Progenitor cell of endocrine pancreas (in vitro differentiated cells): ENCODE data around the gene MICALL1. TPM values are rescaled to one million over a fixed set of nuclear protein-coding genes. Genes with fewer than 3 reads are reported as not detected.
A peak's percentile ranks its signal among the peaks of the same experiment; 100 is the strongest.

Source experiments
- DNase-seq: peaks from one replicate; pipeline ENCODE4 v3.0.0; 2021; ENCODE audit warnings: low spot score; ENCODE audit not compliant: unreplicated experiment
- H3K27ac Mint-ChIP-seq: 2 replicates; pipeline ENCODE4 v1.8.0; 2021; ENCODE audit warnings: mild to moderate bottlenecking, moderate library complexity, mixed read lengths
- H3K27me3 Mint-ChIP-seq: 2 replicates; pipeline ENCODE4 v1.8.0; 2021; ENCODE audit warnings: mixed read lengths
- H3K36me3 Mint-ChIP-seq: 2 replicates; pipeline ENCODE4 v1.8.0; 2022; ENCODE audit warnings: mixed read lengths; ENCODE audit not compliant: insufficient read depth
- H3K4me1 Mint-ChIP-seq: 2 replicates; pipeline ENCODE4 v1.8.0; 2021; ENCODE audit warnings: low read depth, mixed read lengths
- H3K4me3 Mint-ChIP-seq: 2 replicates; pipeline ENCODE4 v1.8.0; 2021; ENCODE audit warnings: low read depth, mild to moderate bottlenecking, moderate library complexity, mixed read lengths
- H3K9me3 Mint-ChIP-seq: 2 replicates; pipeline ENCODE4 v1.8.0; 2021; ENCODE audit warnings: low read depth, mixed read lengths
- long read RNA-seq: library from polyadenylated mRNA; unstranded; transcript quantifications from one replicate; pipeline ENCODE4 v2.0.0, GENCODE V29; 2020
- total RNA-seq: library from RNA; stranded (reverse); gene quantifications from 2 replicates; pipeline ENCODE4 v1.2.1, GENCODE V29; 2021
- TF ChIP-seq, protein P1 (sequence below): fragments of 200-600 bp; sonication (generic); IDR thresholded peaks from one replicate; pipeline ENCODE4 v1.5.0; 2021; ENCODE audit warnings: antibody characterized with exemption, mild to moderate bottlenecking; ENCODE audit not compliant: unreplicated experiment

Gene MICALL1, protein sequence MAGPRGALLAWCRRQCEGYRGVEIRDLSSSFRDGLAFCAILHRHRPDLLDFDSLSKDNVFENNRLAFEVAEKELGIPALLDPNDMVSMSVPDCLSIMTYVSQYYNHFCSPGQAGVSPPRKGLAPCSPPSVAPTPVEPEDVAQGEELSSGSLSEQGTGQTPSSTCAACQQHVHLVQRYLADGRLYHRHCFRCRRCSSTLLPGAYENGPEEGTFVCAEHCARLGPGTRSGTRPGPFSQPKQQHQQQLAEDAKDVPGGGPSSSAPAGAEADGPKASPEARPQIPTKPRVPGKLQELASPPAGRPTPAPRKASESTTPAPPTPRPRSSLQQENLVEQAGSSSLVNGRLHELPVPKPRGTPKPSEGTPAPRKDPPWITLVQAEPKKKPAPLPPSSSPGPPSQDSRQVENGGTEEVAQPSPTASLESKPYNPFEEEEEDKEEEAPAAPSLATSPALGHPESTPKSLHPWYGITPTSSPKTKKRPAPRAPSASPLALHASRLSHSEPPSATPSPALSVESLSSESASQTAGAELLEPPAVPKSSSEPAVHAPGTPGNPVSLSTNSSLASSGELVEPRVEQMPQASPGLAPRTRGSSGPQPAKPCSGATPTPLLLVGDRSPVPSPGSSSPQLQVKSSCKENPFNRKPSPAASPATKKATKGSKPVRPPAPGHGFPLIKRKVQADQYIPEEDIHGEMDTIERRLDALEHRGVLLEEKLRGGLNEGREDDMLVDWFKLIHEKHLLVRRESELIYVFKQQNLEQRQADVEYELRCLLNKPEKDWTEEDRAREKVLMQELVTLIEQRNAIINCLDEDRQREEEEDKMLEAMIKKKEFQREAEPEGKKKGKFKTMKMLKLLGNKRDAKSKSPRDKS
- 42.8 and 43.2 TPM in 2 replicates for total RNA-seq
- long read RNA-seq, partial matches to known transcripts = 10 of 10 reads
- long read RNA-seq, other reads (novel, unspliced or antisense) = 0 of 10 reads

DNA sequence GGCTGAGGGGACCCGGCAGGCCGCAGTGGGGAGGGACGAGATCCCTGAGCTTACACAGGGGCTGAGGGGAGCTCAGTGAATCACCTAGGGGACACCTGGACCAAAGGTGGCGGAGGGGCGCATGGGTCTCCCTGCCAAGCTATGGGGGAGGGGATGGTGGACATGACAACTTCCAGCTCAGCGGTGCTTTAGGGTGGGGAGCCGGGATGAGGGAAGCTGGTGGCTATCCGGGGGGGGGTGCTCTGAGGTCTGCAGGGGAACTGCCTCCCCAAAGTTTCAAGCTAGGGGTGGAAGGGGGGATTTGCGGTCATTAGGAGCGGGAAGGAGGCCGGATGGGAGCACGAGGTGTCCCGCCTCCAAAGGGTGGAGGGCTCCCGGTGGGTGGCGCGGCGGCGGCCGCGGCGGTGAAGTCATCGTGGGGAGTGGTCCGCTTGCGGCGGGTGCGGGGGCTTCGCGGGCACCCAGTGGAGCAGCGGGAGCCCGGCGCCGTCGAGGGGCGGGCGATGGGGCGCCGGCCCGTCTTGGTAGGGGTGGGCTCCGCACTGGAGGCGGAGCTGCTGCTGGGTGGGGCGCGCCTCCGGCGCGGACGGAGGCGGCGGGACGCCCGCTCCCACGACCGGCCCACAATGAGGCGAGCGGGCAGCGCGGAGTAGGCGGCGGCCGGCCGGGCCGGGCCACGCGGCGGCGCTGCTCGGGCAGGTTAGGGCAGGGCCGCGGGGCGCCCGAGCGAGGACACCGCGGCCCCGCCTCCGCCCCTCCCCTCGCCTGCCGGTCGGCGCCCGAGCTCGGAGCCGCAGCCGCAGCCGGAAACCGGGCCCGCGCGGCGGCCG lies at the start of gene MICALL1:
MICALL1 (plus strand) TSS at position 764 of the 830 bp plus-strand sequence. CDS start 126 bp downstream, outside the sequence.
- TF ChIP-seq, protein P1, sequence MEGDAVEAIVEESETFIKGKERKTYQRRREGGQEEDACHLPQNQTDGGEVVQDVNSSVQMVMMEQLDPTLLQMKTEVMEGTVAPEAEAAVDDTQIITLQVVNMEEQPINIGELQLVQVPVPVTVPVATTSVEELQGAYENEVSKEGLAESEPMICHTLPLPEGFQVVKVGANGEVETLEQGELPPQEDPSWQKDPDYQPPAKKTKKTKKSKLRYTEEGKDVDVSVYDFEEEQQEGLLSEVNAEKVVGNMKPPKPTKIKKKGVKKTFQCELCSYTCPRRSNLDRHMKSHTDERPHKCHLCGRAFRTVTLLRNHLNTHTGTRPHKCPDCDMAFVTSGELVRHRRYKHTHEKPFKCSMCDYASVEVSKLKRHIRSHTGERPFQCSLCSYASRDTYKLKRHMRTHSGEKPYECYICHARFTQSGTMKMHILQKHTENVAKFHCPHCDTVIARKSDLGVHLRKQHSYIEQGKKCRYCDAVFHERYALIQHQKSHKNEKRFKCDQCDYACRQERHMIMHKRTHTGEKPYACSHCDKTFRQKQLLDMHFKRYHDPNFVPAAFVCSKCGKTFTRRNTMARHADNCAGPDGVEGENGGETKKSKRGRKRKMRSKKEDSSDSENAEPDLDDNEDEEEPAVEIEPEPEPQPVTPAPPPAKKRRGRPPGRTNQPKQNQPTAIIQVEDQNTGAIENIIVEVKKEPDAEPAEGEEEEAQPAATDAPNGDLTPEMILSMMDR = no peak
- H3K4me1 Mint-ChIP-seq = peaks cover 12% of the 10 kb centered on the region
- H3K4me3 Mint-ChIP-seq = peak within 1 kb of the TSS; percentile 82
- H3K9me3 Mint-ChIP-seq = no peaks in the 10 kb centered on the region
- peak within 1 kb of the TSS; percentile 93 for H3K27ac Mint-ChIP-seq
- DNase-seq = peak; percentile 62
- H3K36me3 Mint-ChIP-seq = peaks cover 2% of the 10 kb centered on the region
- H3K27me3 Mint-ChIP-seq = peaks cover 5% of the 10 kb centered on the region

DNA sequence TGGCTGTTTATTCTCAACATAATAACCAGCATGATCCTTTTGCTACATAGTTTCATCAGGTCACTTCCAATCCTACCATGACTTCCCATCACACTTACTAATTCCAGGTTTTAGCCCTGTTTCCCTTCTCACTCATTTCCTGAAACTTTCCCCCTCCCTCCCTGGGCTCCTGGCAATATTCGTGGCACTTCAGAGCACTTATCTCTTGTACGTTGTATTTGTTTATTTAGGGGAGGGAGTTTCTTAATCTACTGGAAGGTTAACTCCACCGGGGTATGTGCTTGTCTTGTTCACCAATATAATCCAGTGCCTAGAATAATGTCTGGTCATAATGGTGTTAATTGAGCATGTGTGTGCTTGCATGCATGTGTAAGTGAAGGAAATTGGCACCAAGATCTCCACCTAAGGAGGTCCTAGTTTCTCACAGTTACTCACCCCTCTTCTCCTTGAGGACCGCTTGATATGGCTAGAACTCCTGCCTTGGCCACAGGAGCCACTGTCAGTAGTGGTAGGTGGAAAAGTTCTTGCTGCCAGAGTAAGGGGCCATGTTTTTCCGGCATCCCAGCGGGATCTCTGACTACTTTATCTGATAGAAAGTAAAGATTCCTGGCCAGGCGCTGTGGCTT lies 45.2 kb upstream of the MICALL1 start:
- TF ChIP-seq, protein P1 = no peak
- Mint-ChIP-seq H3K36me3 (peaks cover 34% of the 10 kb centered on the region), H3K4me3 (no peak overlapping the region), H3K9me3 (no peaks in the 10 kb centered on the region), H3K27ac (peak overlapping the region; percentile 54), H3K4me1 (peaks cover 3% of the 10 kb centered on the region), H3K27me3 (no peaks in the 10 kb centered on the region)
- DNase-seq = no peak

DNA sequence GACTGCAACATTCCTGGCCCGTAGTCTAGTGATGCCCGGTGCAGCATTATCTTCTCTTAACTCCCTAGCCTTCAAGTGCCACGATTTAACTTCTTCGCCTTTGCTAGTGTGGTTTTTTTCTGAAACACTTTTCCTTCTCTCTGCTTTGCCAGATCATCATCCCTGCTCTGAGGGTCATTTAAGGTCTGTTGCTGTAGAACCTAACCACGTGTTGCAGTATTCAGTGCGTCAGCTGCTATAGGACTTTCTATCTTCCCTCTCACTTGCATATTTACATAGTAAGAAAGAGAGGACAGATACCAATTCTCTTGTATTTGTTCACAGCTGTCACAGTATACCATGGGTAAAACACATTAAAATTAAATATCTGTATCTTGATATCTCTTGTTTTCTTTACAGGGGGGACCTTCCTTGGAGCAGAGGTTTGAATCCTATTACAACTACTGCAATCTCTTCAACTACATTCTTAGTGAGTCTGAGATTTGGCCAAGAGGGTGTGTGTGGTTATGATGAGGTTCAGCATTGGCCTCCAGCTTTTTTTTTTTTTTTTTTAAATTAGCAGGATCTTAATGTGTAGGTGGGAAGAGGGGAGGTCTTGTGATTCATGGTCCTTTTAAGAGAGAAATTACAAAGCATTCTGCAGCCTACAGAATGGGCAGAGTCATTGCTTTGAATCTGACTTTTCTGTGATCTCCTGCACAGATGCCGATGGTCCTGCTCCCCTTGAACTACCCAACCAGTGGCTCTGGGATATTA lies 43.3 kb upstream of the MICALL1 start:
- DNase-seq = no peak
- H3K4me3 Mint-ChIP-seq = no peak overlapping the region
- H3K27me3 Mint-ChIP-seq = no peaks in the 10 kb centered on the region
- peak overlapping the region; percentile 29 for H3K27ac Mint-ChIP-seq
- TF ChIP-seq, protein P1 = no peak
- no peaks in the 10 kb centered on the region for H3K9me3 Mint-ChIP-seq
- H3K36me3 Mint-ChIP-seq = peaks cover 33% of the 10 kb centered on the region
- H3K4me1 Mint-ChIP-seq = peaks cover 3% of the 10 kb centered on the region

DNA sequence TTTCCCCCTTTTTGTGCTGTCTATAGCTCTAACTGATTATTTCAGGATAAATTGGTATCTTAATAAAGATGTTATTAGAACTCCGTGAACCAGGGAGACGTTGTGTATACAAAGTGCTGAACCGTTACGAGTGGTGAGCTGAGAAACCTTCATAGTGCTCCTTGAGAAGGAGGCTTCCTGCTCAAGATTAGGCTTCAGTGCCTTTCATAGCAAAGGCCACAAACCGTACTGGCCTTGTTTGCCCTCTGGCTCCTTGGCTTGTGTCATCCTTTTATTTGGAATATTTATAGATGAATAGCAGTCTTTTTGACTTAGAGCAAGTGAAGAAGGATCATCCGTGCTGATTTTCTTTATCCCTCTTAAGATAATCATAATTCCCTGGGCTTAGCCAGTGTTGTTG lies 40.6 kb upstream of the MICALL1 start:
- Mint-ChIP-seq H3K4me1 (peaks cover 3% of the 10 kb centered on the region), H3K9me3 (no peaks in the 10 kb centered on the region), H3K4me3 (no peak overlapping the region), H3K27ac (peak overlapping the region; percentile 41), H3K36me3 (peaks cover 26% of the 10 kb centered on the region), H3K27me3 (no peaks in the 10 kb centered on the region)
- TF ChIP-seq, protein P1 = no peak
- DNase-seq = no peak
